Measurements from ENCODE around the gene PDE6B.

Gene PDE6B

DNA sequence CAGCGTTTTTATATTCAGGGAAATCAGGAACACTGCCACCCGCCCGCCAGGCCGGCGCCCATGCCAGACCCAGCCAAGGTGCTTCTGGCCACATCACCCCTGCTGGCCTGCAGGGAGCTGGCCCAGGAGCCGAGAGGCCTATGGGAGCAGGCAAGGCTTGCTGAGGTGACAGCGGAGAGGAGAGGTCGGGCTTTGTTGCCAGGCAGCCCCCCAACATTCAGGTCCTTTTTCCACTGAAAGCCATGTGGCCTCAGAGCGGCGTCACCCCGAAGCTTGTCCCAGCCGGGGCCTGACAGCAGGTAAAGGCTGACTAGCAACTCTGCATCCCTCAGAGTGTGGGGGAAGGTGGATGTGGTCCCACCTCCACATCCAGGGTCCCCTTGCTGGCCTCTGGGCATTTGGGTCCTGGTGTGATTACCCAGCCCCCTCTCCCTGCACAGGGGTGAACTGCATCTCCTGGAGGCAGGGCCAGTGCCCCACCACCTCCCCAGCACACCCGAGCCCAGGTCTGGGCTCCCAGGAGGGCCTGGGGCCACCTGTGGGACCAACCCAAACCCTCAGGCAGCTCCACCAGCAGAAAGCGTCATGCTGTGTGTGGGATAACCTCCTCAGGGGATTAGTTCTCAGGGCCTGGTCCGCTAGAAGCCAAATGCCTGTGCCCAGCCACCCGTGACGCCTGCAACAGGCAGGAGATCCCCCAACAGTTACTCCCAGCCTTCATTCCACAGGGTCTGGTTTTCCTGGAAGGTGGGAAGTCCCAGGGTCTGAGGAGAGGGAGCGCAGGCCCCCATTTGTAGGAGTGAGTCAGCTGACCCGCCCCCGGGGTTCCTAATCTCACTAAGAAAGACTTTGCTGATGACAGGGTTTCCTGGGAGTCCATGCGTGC, at the start of gene PDE6B:
Gene PDE6B (plus strand): TSS at position 869 of the 886 bp plus-strand sequence. CDS start 54 bp downstream, outside the sequence.
- TF ChIP-seq, protein P1, sequence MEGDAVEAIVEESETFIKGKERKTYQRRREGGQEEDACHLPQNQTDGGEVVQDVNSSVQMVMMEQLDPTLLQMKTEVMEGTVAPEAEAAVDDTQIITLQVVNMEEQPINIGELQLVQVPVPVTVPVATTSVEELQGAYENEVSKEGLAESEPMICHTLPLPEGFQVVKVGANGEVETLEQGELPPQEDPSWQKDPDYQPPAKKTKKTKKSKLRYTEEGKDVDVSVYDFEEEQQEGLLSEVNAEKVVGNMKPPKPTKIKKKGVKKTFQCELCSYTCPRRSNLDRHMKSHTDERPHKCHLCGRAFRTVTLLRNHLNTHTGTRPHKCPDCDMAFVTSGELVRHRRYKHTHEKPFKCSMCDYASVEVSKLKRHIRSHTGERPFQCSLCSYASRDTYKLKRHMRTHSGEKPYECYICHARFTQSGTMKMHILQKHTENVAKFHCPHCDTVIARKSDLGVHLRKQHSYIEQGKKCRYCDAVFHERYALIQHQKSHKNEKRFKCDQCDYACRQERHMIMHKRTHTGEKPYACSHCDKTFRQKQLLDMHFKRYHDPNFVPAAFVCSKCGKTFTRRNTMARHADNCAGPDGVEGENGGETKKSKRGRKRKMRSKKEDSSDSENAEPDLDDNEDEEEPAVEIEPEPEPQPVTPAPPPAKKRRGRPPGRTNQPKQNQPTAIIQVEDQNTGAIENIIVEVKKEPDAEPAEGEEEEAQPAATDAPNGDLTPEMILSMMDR (conservative IDR thresholded peaks at IDR 0.05), result no peak
- no peak within 1 kb of the TSS for H3K27ac ChIP-seq

DNA sequence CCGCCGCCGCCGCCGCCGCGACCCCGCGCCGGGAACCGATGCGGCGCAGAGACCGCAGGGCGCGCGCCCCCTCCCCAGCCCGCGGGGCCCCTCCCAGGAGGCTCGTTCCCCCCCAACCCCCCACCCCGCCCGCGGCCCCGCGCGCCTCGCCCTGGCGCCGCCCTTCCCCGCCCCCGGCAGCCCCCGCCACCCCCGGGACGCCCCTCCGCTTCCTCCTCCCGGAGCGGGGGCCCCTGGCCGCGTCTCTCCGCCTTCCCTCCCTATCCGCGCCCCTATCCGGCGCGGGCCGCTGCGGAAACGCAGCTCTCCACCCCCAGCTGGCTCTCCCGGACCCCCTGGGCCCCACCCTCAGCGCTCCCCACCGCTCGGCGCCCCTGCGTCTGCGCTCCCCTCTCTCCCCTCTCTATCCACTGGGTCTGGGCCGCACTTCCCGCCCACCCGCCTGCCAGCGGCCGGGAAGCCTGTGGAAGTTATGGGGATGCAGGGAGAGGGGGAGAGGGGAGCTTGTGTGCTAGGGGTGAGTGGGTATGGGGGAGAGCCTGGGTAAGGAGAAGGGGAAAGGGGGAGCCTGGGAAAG, 49.0 kb upstream of the PDE6B start, which contains the start of gene TMEM271:
Gene TMEM271 (minus strand): TSS at position 51 of the 577 bp plus-strand sequence. CDS start 233 bp downstream, outside the sequence.
- TF ChIP-seq, protein P1 (conservative IDR thresholded peaks at IDR 0.05), result no peak
- no peak within 1 kb of the TSS for H3K27ac ChIP-seq

DNA sequence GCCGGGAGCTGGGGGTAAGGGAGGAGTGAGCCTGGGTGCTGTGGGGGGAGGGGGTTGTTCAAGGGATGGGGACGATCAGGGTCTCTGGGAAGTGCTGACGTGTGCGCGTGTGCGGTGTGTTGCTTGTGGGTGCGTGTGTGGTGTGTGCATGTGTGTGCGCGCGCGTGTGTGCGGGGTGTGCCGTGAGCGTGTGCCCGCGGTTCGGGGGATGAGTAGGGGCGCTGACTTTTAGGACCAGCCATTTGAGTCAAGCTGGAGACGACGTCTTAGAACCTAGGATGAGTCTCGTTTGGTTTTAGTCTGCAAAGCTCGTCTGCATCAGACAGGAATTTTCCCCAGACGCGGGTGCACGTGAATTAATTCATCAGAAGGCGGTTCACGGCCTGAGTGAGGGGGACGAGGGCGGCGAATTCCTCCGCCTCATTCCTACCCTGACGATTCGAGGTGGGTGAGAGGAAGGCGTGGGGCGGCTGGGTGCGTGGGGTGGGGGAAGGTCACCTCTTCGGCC, 48.3 kb upstream of the PDE6B start:
- TF ChIP-seq, protein P1 (conservative IDR thresholded peaks at IDR 0.05), result no peak
- H3K27ac ChIP-seq, result no peak overlapping the region

DNA sequence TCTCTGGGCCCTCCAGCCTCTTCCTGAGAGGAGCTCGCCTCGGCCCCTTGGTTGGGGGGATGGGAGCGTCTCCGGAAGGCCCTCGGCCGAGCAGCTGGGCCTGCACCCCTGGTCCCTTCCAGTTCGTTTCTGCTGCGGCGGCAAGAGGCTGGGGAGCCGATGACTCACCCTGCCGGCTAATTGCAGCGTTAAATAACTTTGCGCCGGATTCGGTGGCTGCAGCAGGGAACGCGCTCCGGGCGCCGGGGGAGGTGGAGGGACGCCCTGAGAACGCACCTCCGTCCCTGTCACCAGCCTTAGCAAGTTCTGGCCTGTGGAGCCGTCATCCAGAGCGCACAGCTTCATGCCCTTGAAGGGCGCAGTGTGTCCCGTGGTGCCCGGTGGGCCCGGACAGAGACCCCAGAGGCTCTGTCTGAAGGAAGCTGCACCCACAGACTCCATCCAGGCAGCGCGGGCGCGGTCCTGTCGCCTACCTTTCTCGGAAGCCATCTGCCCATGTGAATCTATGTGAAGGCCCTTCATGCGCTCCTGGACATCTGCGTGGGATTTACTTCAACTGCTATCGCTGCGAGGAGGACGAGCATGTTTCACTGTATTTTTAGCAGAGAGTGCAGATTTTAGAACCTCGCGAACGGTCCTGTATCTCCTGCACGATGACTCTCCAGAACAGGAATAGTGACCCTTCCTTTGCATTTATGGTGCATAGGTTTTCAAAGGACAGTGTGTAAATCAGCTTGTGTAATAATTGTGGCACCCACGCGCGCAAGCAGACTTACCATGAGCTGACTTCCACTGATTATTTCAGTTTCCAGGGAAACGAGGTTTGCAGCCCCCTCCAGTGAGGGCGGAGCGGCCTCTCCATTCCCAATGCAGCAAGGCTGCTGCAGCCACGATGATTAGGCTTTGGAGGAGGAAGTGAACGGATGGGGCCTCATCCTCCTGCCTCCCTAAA, 47.6 kb upstream of the PDE6B start:
- H3K27ac ChIP-seq, result no peak overlapping the region

DNA sequence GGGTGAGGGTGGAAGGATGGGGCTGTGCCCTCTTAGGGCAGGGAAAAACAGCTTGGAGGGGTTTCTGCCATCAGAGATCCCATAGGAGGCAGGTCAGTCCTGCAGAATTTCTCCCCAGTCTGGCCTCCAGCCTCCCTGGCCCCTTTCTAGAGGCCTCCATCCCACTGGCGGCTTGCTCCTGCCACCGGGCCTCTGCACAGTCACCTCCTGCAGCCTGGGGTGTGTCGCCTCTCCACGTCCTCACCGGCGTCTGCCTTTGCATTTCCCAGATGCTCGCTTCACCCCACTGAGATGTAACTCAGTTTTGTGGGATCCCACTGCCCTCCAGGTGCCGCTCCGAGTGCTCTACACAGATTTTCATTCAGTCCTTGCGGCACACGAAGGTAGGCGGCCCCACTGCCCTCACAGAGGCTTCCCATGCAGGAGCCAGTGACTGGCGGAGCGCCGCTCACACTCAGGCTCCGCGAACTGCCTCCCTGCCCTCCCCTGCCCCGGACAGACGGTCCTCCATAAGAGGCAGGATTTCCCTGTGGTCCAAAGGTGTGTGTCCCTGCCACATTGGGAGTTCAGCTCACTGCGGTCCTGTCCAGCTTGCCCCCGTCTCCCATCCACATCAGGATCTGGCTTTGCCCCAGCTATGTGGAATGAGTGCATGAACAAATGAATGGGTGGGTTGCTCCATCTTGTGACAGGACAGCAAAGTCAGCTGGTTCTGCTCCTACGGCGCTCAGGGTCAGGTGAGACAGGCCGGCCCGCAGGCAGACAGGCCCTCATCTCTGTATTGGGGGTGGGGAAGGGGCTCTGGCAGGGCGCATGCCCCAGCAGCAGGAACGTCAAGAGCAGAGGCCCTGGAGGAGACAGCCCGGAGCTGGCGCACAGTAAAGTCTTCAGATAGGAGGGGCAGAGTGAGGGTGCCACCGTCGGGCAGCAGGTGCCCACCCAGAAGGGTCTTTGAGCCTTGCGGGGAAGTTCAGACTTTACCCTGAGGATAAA, 46.6 kb upstream of the PDE6B start:
- TF ChIP-seq, protein P1 (conservative IDR thresholded peaks at IDR 0.05), result no peak
- H3K27ac ChIP-seq, result no peak overlapping the region

More for the DNA sequence above, 47.6 kb upstream of the PDE6B start:
- TF ChIP-seq, protein P1 (conservative IDR thresholded peaks at IDR 0.05), result no peak

DNA sequence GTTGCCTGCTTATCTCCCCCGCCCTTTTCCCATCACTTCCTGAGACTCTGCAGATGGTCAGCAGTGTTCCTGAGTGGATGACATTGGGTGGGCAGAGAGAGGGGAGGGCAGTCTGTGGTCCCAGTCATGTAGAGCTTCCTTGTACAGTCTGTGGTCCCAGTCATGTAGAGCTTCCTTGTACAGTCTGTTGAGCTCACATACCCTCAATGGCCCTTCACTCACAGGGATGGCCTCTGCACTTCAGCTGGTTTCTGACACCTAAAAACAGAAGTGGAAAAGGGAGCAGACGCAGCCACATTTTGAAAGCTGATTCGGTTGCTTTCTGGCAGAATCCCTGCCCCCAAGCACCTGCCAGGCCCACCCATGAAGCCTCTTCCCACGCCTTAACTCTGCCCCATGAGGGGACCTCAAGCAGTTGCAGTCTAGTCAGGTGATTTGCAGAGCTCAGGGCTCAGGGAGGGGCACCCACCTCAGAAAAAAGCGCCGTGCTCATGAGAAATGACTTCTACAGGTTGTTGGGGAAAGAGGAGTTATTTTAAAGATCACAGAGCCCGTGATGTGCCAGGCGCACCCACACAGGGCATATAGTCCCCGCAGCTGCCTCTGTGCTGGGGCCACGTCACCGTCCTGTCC, 45.7 kb upstream of the PDE6B start:
- TF ChIP-seq, protein P1 (conservative IDR thresholded peaks at IDR 0.05), result no peak
- no peak overlapping the region for H3K27ac ChIP-seq

All from VCaP (cell line).